T-helper 1 cell treated with Interleukin-12 subunit alpha and Interleukin-12 subunit beta and Interleukin-4 antibody, amounts not matched to agents 30 ng/mL and 1 ng/mL, for 36 hours (primary cell): ENCODE measurements around the gene SFXN3. TPM values are rescaled to one million over a fixed set of nuclear protein-coding genes. Genes with fewer than 3 reads are reported as not detected.

Experiments used
- intact Hi-C: fragments of 100-400 bp; cut with micrococcal nuclease; formaldehyde crosslinking; loops from one replicate; pipeline ENCODE4 v1.15.1; 2024
- total RNA-seq: library from RNA; stranded (reverse); gene quantifications from 2 replicates; pipeline ENCODE4 v1.2.3, GENCODE V29; 2022

The SFXN3 gene
- total RNA-seq, 1 donor from 2014 or later: 38.9 TPM

DNA sequence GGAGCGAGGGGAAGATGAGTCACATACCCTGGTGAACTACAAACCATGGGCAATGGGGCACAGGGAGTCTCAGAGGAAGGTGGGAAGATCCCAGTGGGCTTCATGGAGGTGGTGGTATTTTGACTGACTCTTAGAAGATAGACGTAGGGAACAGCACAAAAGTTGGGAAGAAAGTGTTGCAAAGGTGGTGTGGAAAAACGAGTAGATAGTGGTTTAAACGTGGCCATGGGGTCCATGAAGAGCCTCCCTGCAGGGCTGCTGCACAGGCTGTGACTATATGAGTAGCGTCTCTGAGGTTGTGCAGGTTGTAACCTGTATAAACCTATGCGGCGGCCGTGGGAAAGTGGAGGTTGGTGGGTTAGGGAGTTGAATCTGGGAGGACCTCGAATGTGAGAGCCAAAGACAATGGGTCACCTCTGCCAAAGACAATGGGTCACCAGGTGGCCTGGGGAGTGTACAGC lies 17.6 kb upstream of the SFXN3 start:
- intact Hi-C loops: loop anchor here (1.0 to 10.0 kb wide), 4 partner anchors 14 to 451 kb away; partner anchors contain the start of genes LZTS2 and SLF2

DNA sequence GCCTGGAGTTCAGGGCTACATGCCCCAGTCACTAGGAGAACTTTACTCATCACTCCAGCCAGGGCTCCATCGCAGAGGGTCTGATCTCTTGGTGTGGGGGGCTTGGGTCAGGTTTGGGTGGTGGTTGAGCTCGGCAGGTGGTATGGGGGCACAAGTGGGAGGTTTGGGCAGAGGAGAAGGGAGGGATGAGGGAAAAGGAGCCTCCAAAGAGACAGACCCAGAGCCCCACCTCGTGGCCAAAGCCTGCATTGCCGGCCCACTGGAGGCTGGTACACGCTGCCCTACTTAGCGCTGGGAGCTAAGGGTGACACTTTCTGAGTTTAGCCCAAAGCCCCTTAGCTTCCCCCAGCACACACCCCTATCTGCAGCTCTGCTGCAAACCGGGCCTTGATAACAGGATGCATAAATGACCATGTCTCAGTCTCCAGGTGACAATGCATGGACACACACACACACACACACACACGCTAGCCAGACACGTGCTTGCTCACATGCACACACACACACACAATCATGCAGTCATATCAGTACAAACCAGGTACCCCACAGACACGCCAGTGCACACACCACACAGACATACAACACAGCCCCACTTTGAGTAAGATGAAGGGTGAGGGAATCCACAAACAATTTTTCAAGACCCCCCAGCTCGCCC lies 16.7 kb upstream of the SFXN3 start:
- intact Hi-C loops: loop anchor here (1.0 to 10.0 kb wide), 4 partner anchors 17 to 340 kb away; partner anchors contain the start of genes PDZD7, SEMA4G, SFXN3 and SLF2

DNA sequence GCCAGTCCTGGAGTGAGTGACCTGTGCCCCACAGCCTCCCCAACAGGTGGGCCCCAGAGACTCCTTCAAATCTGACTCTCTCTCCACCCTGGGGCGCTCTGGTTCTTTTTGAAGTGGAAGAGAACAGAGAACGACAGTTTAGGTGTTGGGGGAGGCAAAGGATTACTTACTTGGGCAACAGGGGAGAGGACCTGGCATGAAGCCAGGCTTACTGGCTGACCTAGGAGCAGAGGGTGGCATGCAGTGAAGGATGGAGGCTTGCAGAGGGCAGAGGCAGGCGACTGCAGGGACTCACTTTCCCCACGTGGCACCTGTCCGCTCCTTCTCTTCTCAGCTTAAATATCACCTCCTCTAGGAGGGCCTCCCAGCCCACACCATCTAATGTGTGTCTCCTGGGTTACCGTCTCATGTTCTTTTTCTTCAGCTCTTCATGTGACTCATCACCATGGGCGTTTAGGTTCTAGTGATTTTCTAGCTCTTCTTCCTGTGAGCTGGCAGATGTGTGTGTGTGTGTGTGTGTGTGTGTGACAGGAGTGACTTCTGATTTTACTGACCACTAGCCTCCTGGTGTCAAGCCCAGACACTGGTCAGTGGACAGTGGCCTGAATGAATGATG lies 16.0 kb upstream of the SFXN3 start:
- intact Hi-C loops: loop anchor here (1.0 to 10.0 kb wide), 4 partner anchors 16 to 340 kb away; partner anchors contain the start of genes PDZD7, SEMA4G, SFXN3 and SLF2

DNA sequence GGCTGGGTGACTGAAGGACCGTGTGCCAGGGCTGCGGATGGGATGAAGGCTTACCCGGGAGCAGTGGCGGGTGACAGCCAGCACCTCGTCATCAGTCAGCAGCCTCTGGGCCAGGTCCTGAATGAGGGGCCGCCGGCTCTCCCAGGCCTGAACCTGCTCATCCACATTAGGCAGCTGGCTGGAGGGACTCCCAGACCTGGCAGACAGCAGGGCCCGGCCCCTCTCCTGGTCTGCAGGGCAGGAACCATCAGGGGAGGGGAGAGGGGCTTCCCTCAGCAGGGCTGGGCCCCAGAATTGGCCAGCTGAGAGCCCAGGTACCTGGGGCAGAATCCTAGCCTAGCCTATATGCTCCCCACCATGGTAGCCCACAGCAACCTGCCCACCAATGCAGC lies 15.5 kb upstream of the SFXN3 start:
- intact Hi-C loops: loop anchor here (10.0 kb wide), 1 partner anchor 341 kb away; no protein-coding TSS in a partner anchor

DNA sequence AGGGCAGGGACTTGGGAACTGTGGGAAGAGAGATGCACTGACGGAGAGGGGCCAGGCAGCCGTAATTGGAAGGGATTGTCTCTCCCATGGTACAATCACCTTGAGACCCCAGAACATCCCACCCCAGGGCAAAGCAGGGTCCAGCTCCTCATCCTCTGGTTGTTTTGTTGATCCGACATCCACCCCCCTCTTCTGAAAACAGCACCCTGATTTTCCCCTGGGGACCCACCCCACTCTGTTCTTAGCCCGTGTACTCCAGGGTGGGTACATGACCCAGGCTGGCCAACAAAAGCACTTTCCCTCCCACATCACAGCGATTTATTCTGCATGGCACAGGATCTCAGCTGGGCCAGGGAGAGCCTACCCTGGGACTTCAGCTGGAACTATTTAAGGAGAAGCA lies 14.2 kb upstream of the SFXN3 start:
- intact Hi-C loops: loop anchor here (10.0 kb wide), 1 partner anchor 342 kb away; no protein-coding TSS in a partner anchor

DNA sequence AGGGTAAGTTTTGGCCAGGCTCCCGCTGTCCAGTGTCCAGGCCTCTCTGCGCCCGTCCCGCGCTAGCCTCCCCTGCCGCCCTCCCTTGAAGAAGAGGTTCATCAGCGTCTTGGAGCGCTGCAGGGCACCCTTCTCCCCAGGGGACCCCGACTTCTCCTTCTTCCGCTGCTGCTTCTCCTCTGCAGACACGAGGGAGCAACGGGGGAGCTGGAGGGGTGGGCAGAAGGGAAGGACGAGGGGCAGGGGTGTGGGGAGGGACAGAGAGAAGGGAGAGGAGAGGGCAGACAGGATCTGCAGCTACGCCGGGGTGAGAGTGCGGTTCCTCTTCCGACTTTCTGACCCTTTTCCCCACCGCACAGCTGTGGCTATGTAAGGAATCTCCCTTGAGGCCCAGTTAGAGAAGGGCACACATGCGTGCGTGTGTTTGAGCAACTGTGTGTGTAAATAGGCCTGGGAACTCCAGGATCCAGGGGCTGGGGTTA lies 12.9 kb upstream of the SFXN3 start:
- intact Hi-C loops: loop anchor here (2.0 to 10.0 kb wide), 2 partner anchors 25 to 343 kb away; no protein-coding TSS in a partner anchor

DNA sequence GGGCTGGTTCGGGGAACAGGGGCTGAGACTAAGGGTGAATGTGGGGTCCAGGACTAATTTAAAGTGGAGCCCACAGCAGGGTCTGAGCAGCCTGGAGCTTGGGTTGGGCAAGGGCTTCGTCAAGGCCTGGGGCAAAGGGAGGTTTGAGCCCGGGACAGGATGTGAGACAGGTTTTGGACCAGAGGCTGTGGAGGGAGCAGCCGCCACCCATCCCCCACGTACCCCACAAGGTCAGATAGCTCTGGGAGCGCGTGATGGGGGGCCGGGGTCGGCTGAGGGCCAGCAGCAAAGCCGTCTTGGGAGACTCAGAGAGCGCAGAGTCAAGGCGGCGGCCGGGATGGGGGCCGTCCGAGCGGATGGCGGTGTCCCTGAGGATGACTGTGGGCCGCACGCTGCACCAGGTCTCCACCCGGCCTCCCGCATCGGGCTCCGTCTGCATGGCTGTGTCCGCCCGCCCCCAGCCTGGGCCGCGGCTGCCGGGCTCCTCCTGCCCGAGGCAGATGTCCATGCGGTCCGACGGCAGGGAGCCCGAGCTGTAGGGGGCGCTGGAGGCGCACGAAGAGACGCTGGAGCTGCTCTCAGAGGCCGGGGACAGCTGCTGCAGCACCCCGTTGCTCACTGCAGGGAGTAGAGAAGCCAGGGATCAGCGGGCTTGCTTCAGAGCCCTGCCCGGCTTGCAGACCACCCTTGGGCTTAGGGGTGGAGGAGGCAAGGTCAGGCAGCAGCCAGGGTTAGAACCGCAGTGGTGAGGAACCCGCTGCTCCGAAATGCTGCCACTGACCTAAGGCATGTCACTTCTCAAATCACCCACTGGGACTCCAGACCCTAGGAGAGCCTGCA lies 12.2 kb upstream of the SFXN3 start:
- intact Hi-C loops: loop anchor here (1.0 to 10.0 kb wide), 5 partner anchors 13 to 344 kb away; no protein-coding TSS in a partner anchor

DNA sequence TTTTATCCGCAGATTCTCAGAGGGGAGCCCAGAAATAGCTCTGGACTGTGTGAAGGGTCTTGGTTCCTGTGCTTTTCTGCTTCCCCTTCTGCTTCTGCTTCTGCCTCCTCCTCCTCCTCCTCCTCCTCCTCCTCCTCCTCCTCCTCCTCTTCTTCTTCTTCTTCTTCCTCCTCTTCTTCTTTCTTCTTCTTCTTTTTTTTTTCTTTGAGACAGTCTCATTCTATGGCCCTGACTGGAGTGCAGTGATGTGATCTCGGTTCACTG lies 11.7 kb upstream of the SFXN3 start:
- intact Hi-C loops: loop anchor here (1.0 to 10.0 kb wide), 5 partner anchors 13 to 345 kb away; no protein-coding TSS in a partner anchor

DNA sequence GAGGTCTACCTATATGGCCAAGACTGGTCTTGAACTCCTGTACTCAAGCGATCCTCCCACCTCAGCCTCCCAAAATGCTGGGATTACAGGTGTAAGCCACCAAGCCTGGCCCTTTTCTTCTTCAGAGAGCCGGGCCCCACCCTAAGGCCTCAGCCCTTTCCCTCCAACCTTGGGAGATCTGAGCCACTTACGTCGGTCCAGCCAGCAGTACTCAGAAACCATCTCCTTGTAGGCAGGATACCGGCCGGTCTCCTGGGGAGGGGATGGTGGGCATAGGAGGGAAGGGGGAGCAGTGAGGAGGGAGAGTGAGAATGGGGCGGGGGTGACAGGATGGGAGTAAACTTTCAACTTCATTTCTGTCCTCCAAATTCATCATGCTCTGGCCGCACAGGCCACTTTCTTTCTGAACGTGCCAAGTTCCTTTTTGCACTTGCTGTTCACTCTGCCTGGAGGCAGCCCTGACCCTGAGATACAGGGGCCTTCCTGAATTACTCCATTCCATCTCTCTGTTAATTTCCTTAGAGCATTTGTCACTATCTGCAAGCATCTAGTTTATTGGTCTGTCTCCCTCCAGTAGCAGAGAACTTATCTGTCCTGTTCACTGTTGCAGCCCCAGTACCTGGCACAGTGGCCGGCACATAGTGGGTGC lies 10.5 kb upstream of the SFXN3 start:
- intact Hi-C loops: no loop called here

DNA sequence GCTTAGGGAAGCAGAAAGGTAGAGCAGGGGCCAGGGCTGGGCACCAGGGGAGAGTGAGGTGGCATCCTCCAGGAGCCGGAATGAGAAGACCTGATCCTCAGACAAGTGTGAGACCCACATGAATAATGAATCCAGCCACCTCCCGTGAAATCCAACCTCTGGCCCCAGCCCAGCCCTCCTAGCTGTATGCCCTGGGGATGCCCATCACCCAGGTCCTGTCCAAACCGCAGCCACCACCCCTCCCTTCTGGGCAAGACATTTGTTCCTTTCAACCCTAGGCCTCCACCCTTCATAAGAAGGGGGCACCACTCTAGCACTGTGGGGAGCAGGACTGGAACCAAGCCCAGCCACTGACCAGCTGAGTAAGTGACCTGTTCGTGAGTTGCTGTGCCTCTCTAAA lies 9.8 kb upstream of the SFXN3 start:
- intact Hi-C loops: no loop called here

DNA sequence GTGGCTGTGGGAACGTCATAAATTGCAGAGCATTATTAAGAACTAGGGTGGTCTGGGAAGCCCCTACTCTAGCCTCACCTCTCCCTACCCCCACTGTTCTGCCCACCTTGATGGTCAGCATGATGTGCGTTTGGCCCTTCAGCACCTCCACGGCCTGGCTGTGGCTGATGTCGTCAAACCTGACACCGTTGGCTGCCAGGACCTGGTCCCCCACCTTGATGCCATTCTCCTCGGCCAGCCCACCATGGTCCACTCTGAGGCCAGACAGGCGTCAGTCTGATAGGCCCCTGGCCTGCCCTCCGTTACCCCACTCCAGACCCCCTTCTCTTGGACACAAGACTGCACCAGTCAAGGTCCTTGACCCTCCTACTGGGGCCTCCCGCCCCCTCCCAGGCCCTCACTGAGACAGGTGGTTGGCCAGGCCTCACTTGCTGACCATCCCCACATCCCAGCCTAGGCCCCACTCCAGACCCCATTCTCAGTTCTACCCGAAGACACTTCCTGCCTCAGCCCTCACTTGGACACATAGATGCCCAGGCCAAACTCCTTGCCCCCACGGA lies 9.3 kb upstream of the SFXN3 start:
- intact Hi-C loops: no loop called here

DNA sequence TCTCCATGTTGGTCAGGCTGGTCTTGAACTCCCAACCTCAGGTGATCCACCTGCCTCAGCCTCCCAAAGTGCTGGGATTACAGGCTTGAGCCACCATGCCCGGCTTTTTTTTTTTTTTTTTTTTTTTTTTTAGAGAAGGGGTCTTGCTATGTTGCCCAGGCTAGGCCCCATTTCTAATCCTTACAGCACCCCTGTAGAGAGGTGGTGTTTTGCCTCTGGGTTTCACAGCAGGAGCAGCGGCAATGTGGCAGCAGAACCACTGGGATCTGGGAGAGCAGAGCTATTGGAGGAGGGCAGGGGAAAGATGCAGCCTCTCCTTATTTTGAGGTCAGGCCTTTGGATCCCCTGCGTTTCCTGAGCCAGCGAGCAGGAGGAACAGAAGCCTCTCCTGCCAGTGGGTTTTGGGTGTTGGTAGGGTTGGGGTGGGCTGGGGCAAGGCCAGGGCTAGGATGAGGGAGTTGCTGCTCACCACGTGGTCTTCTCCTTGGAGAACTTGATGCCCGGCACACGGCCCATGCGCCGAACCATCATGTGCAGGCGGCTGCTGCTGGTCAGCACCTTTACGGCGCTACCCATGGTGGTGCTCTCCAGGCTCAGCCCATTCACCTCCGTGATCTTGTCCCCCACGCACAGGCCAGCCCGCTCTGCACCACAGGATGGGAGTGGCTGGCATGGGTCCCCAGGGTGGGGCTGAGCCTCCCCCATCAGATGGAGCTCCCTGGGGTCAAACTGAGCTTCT lies 7.9 kb upstream of the SFXN3 start:
- intact Hi-C loops: no loop called here

DNA sequence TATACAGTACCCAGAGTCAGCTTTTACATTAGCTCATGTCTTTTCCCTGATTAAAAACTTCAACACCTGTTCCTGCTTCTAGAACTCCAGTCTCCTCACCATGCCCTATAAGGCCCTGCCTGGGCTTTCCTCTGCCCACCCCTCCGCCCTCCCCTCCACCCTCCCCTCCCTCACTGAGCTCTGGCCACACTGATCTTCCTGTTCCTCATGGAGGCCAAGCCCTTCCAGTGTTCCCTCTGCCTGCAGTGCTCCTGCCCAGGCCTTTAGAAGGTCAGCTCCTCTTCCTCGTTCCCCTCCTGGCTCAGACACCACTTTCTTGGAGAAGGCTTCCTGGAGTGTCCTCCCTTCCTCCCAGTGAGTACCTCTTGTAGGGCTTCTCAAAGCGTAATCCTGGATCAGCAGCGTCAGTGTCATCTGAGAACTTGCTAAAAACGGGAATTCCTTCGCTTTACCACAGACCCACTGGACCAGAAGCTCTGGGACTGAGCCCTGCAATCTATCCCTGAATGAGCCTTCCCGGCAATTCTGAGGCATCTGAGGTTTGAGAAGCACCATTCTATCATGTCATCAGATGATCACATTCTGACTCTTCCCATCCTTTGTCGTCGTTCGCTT lies 3.8 kb upstream of the SFXN3 start:
- intact Hi-C loops: no loop called here

DNA sequence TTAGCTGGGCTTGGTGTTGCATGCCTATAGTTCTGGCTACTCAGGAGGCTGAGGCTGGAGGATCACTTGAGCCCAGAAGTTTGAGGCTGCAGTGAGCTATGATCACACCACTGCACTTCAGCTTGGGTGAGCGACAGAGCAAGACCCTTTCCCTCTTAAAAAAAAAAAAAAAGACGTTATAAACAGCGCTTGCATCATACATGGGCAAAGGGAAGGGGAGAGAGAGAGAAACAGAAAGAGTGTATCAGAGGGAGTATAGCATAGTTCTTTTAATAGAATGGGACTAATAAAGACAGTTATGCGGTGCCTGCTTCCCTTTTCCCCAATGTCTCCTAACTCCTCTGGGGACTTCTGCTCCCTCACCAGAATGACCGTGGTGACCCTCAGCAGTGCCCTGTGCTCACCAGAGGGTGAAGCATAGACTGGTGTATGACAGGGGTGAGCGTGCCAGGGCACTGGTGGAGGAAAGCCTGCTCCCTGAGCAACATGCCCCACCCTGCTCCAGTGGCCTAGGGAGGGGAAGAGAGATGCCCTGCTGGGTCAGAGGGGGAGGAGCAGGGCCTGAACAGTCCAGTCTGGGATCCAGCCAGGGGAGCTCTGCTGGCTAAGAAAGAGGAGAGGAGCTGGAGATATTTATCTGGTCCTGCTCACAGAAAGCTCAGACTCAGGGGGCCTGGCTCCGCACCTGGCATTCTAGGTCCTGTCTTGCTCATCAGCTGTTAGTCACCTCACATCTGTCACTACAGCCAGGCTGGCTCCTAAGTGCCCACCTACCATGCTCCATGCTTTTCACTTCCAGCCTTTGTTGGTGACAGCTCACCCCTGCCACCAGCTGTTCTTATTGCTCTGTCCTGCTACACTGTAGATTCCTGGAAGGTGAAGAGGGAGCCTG lies 2.3 kb upstream of the SFXN3 start:
- intact Hi-C loops: no loop called here

DNA sequence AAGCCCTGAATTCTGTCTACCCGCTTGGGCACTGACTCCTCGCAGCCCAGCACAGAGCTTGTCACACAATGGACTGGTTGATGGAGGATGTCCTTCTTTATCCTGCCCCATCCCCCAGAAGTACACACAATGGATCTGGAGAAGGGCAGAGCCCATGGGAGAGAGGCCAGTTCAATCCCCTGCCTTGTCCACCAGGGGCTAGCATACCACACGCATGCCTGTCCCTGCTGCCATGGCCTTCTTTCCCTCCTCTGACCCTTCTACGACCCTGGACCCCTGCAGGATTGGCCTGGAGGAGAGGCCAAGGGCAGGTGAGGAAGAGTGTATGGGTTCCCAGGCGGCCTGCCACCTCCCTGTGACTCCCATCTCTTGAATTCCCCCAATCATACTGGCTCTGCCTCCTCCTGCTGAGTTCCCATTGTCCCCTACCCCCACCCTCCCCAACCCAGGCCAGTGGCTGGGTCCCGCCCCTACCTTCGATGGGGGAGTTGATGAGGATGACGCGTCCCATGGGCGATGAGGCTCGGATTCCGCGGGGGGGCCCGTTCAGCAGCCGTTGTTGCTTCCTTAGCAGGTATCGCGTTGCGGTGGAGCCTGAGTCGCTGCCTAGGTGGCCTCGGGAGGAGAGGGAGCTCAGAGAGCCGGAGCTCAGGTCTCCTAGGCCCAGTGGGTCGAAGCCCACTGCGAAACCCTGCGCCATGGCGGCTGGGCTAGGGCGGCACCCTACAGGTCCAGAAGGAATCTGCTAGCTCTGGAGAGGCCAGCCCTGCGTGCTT lies 1.3 kb upstream of the SFXN3 start:
- intact Hi-C loops: loop anchor here (5.0 to 10.0 kb wide), 2 partner anchors 755 to 1473 kb away; partner anchors contain the start of genes ACTR1A, NPM3 and SUFU

DNA sequence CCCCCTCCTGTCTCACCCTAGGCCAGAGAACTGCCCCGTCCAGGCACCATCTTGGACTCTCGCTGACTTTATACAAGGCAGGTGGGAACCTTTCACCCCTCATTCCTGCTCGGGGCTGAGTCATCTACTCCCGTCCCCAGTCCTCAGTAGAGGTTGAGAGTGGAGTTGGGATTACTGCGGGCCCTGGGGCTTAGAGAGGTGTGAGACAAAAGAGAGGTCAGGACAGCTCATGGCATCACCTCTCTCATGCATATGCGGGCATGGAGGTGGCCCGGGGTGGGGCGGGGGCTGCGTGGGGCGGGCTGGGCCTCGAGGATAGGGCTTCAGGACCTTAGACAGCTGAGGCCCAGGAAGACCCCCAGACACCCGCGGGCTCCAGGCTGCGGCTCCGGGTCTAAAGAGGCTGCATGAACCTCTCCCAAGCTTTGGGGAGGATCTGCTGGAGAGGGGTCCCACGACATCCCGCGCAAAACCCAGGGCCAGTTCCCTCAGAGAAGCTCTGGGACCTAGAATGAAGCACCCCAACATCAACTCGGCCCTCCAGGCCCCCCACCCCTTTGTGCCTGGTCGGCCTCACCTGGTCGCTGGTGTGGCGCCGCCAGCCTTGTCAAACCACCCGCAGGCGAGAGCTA lies 422 bp upstream of the SFXN3 start:
- intact Hi-C loops: loop anchor here (1.0 to 10.0 kb wide), 8 partner anchors 16 to 1472 kb away; partner anchors contain the start of genes ACTR1A, LZTS2, MRPL43 and NPM3
